ENCODE data around the gene AUP1.

The AUP1 gene

DNA sequence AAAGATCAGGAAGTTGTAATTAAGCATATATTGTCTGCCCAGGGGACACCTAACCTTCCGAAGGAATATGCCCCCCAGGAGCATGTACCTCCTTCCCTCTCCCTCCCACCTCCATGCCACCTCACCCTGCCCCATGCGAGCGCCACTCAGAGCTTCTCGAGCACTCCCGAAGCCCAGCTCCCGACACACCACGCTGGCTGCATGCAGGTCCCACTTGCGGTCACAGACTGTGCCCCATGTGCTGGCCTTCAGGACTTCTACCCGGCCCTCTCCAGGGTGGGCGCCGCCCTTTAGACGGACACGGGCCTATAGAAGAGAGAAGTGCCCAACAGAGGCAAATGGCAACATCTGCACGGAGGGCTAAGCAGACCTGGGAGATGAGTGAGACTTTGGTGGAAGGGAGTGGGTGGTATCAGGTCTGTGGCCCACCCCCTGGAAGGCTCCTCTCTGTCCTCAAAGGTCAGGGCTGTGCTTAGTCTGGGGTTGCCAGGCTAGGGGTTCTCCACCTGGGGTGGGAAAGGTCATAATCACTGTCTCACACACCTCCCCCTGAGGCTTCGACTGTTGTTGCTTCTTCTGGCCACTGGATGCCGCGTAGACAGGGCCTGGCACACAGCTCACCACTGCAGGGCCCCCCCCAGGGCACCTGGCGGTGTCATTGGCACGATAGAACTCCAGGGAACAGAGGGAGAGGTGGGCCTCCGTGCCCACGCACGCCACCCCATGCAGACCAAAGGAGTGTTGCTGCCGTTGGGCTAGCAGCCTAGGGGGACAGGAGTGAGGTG is 6.9 kb upstream of the AUP1 start:
- Histone ChIP-seq H3K36me3 (ENCODE audit: control insufficient read depth, insufficient read depth, low read length) (no peaks in the 10 kb centered on the region), H3K4me1 (ENCODE audit: control insufficient read depth, low read depth, low read length) (no peaks in the 10 kb centered on the region), H3K9ac (ENCODE audit: low read length) (no peak overlapping the region), H3K4me2 (ENCODE audit: low read length) (no peak overlapping the region), H3K27me3 (ENCODE audit: insufficient read depth, low read length, poor library complexity) (no peaks in the 10 kb centered on the region), H2BK120ac (ENCODE audit: low read depth, low read length) (no peak overlapping the region), H3K27ac (ENCODE audit: low read depth, low read length) (no peak overlapping the region), H3K79me2 (ENCODE audit: control insufficient read depth, insufficient read depth, low read length) (no peaks in the 10 kb centered on the region), H3K79me1 (ENCODE audit: low read length) (peaks cover 1% of the 10 kb centered on the region), H3K4me3 (ENCODE audit: low read length) (no peak overlapping the region), H2AK5ac (ENCODE audit: low read length) (no peak overlapping the region), H3K56ac (ENCODE audit: low read length) (no peak overlapping the region), H3K18ac (ENCODE audit: low read length) (no peak overlapping the region), H2BK5ac (ENCODE audit: low read length) (no peak overlapping the region), H4K8ac (ENCODE audit: low read depth, low read length) (no peak overlapping the region), H3K4ac (ENCODE audit: low read depth, low read length) (no peak overlapping the region), H3K23ac (ENCODE audit: low read length) (no peak overlapping the region), H4K5ac (ENCODE audit: low read length) (no peak overlapping the region), H2BK15ac (replicated peaks; ENCODE audit: low read depth) (no peak overlapping the region)
- DNase-seq, result no peak
- no CpG with 5 or more reads among the region's 23 CpGs for WGBS (ENCODE audit: extremely low coverage, insufficient coverage, low lambda C conversion rate)

- Histone ChIP-seq H3K4ac (ENCODE audit: low read depth, low read length) (no peak overlapping the region), H4K5ac (ENCODE audit: low read length) (no peak overlapping the region), H3K4me2 (ENCODE audit: low read length) (no peak overlapping the region), H3K4me3 (ENCODE audit: low read length) (no peak overlapping the region), H3K23ac (ENCODE audit: low read length) (no peak overlapping the region), H3K27ac (ENCODE audit: low read depth, low read length) (no peak overlapping the region), H3K18ac (ENCODE audit: low read length) (no peak overlapping the region), H3K79me2 (ENCODE audit: control insufficient read depth, insufficient read depth, low read length) (no peaks in the 10 kb centered on the region), H2AK5ac (ENCODE audit: low read length) (no peak overlapping the region), H3K4me1 (ENCODE audit: control insufficient read depth, low read depth, low read length) (peaks cover 1% of the 10 kb centered on the region), H3K9ac (ENCODE audit: low read length) (no peak overlapping the region), H2BK5ac (ENCODE audit: low read length) (no peak overlapping the region), H2BK15ac (replicated peaks; ENCODE audit: low read depth) (no peak overlapping the region), H3K36me3 (ENCODE audit: control insufficient read depth, insufficient read depth, low read length) (no peaks in the 10 kb centered on the region), H3K56ac (ENCODE audit: low read length) (no peak overlapping the region), H2BK120ac (ENCODE audit: low read depth, low read length) (no peak overlapping the region), H3K27me3 (ENCODE audit: insufficient read depth, low read length, poor library complexity) (no peaks in the 10 kb centered on the region), H4K8ac (ENCODE audit: low read depth, low read length) (no peak overlapping the region), H3K79me1 (ENCODE audit: low read length) (peaks cover 1% of the 10 kb centered on the region)
- DNase-seq, result no peak
- WGBS (ENCODE audit: extremely low coverage, insufficient coverage, low lambda C conversion rate), result no CpG with 5 or more reads among the region's 10 CpGs
These were observed 6.0 kb upstream of the AUP1 start for GRCh38 chr2:74535440-74535965.

DNA sequence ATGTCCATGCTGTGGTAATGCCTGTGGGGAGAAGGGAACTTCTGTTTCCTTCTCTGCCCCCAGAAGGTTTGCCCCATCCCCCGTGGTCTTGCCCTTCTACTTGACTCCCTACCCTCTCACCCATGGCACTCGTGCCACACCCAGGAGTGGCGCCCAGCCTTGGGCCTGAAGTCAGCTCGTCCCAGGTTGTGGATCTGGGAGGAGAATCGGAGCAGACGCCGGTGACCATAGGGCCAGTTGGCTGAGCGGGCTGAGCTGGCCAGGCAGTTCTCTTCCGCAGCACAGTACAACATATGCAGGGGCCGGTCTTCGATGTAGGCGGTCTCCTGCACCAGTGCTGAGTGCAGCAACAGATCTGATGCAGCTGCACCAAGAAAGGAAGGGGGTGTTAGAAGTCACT is 4.9 kb upstream of the AUP1 start:
- Histone ChIP-seq H4K8ac (ENCODE audit: low read depth, low read length) (no peak overlapping the region), H4K5ac (ENCODE audit: low read length) (no peak overlapping the region), H3K27ac (ENCODE audit: low read depth, low read length) (no peak overlapping the region), H3K4me1 (ENCODE audit: control insufficient read depth, low read depth, low read length) (peaks cover 2% of the 10 kb centered on the region), H3K23ac (ENCODE audit: low read length) (no peak overlapping the region), H3K4ac (ENCODE audit: low read depth, low read length) (no peak overlapping the region), H2AK5ac (ENCODE audit: low read length) (no peak overlapping the region), H2BK15ac (replicated peaks; ENCODE audit: low read depth) (no peak overlapping the region), H3K4me2 (ENCODE audit: low read length) (no peak overlapping the region), H3K27me3 (ENCODE audit: insufficient read depth, low read length, poor library complexity) (no peaks in the 10 kb centered on the region), H3K79me1 (ENCODE audit: low read length) (peaks cover 1% of the 10 kb centered on the region), H3K56ac (ENCODE audit: low read length) (no peak overlapping the region), H2BK5ac (ENCODE audit: low read length) (no peak overlapping the region), H3K79me2 (ENCODE audit: control insufficient read depth, insufficient read depth, low read length) (no peaks in the 10 kb centered on the region), H3K4me3 (ENCODE audit: low read length) (no peak overlapping the region), H2BK120ac (ENCODE audit: low read depth, low read length) (no peak overlapping the region), H3K18ac (ENCODE audit: low read length) (no peak overlapping the region), H3K9ac (ENCODE audit: low read length) (no peak overlapping the region), H3K36me3 (ENCODE audit: control insufficient read depth, insufficient read depth, low read length) (no peaks in the 10 kb centered on the region)
- no peak for DNase-seq
- no CpG with 5 or more reads among the region's 12 CpGs for WGBS (ENCODE audit: extremely low coverage, insufficient coverage, low lambda C conversion rate)

DNA sequence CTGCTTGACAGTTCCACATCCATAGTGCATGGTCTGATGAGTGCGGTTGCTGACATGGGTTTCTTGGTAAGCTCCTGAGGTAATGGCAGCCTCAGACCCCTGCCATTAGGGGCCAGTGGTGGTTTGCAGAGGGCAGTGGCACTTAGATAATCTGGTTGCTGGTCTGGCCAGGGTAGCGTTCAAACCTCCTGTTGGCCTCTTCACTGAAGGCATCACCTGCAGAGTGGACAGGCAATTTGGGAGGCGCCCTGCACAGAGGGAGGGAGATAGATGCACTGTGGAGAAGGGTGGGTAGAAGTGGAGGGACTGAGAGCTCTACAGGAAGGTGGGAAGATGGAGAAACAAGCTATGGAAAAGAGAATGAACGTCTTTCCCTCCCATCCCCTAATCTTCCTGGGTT is 4.0 kb upstream of the AUP1 start:
- Histone ChIP-seq H3K36me3 (ENCODE audit: control insufficient read depth, insufficient read depth, low read length) (no peaks in the 10 kb centered on the region), H3K56ac (ENCODE audit: low read length) (no peak overlapping the region), H3K9ac (ENCODE audit: low read length) (no peak overlapping the region), H3K4me2 (ENCODE audit: low read length) (no peak overlapping the region), H3K23ac (ENCODE audit: low read length) (no peak overlapping the region), H3K4me1 (ENCODE audit: control insufficient read depth, low read depth, low read length) (peaks cover 4% of the 10 kb centered on the region), H2AK5ac (ENCODE audit: low read length) (no peak overlapping the region), H2BK120ac (ENCODE audit: low read depth, low read length) (no peak overlapping the region), H2BK15ac (replicated peaks; ENCODE audit: low read depth) (no peak overlapping the region), H3K4ac (ENCODE audit: low read depth, low read length) (no peak overlapping the region), H2BK5ac (ENCODE audit: low read length) (no peak overlapping the region), H4K8ac (ENCODE audit: low read depth, low read length) (no peak overlapping the region), H3K18ac (ENCODE audit: low read length) (no peak overlapping the region), H4K5ac (ENCODE audit: low read length) (no peak overlapping the region), H3K4me3 (ENCODE audit: low read length) (no peak overlapping the region), H3K79me1 (ENCODE audit: low read length) (peaks cover 8% of the 10 kb centered on the region), H3K27ac (ENCODE audit: low read depth, low read length) (no peak overlapping the region), H3K27me3 (ENCODE audit: insufficient read depth, low read length, poor library complexity) (no peaks in the 10 kb centered on the region), H3K79me2 (ENCODE audit: control insufficient read depth, insufficient read depth, low read length) (peaks cover 7% of the 10 kb centered on the region)
- WGBS (ENCODE audit: extremely low coverage, insufficient coverage, low lambda C conversion rate), result no CpG with 5 or more reads among the region's 4 CpGs
- no peak for DNase-seq

DNA sequence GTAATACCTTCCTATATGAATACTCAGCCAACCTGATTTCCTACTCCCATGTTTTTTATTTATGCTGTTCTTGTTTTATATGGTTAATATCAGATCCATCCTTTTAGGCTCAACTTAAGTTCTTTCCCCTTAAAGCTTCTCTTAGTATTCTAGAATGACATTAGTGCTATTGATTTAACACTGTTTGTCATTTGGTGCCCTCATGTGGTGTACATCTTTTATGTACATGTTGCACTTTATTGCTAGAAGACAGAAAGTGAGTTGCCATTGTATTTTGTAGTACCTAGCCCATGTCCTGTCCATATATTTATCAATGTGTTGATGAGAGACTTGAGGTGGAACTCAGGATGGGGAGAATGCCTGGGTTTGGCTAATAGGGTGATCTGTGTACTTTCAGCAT is 2.7 kb upstream of the AUP1 start:
- no peak overlapping the region for H2BK5ac ChIP-seq (ENCODE audit: low read length)
- H4K5ac ChIP-seq (ENCODE audit: low read length), result no peak overlapping the region
- no peak overlapping the region for H2AK5ac ChIP-seq (ENCODE audit: low read length)
- DNase-seq, result no peak
- no peak overlapping the region for H2BK15ac ChIP-seq (replicated peaks; ENCODE audit: low read depth)
- no peak overlapping the region for H3K56ac ChIP-seq (ENCODE audit: low read length)
- no peak overlapping the region for H3K18ac ChIP-seq (ENCODE audit: low read length)
- no peak overlapping the region for H3K4ac ChIP-seq (ENCODE audit: low read depth, low read length)
- no peak overlapping the region for H3K9ac ChIP-seq (ENCODE audit: low read length)
- H3K36me3 ChIP-seq (ENCODE audit: control insufficient read depth, insufficient read depth, low read length), result peaks cover 2% of the 10 kb centered on the region
- peaks cover 16% of the 10 kb centered on the region for H3K79me2 ChIP-seq (ENCODE audit: control insufficient read depth, insufficient read depth, low read length)
- H3K4me3 ChIP-seq (ENCODE audit: low read length), result no peak overlapping the region
- peaks cover 8% of the 10 kb centered on the region for H3K4me1 ChIP-seq (ENCODE audit: control insufficient read depth, low read depth, low read length)
- no peak overlapping the region for H3K23ac ChIP-seq (ENCODE audit: low read length)
- H3K27ac ChIP-seq (ENCODE audit: low read depth, low read length), result no peak overlapping the region
- H4K8ac ChIP-seq (ENCODE audit: low read depth, low read length), result no peak overlapping the region
- H3K4me2 ChIP-seq (ENCODE audit: low read length), result no peak overlapping the region
- no peak overlapping the region for H2BK120ac ChIP-seq (ENCODE audit: low read depth, low read length)
- H3K27me3 ChIP-seq (ENCODE audit: insufficient read depth, low read length, poor library complexity), result no peaks in the 10 kb centered on the region
- H3K79me1 ChIP-seq (ENCODE audit: low read length), result peaks cover 17% of the 10 kb centered on the region

- Histone ChIP-seq H3K4ac (ENCODE audit: low read depth, low read length) (no peak overlapping the region), H3K18ac (ENCODE audit: low read length) (no peak overlapping the region), H3K23ac (ENCODE audit: low read length) (no peak overlapping the region), H2BK15ac (replicated peaks; ENCODE audit: low read depth) (no peak overlapping the region), H2BK120ac (ENCODE audit: low read depth, low read length) (no peak overlapping the region), H3K4me3 (ENCODE audit: low read length) (no peak overlapping the region), H3K4me2 (ENCODE audit: low read length) (no peak overlapping the region), H3K27me3 (ENCODE audit: insufficient read depth, low read length, poor library complexity) (no peaks in the 10 kb centered on the region), H3K27ac (ENCODE audit: low read depth, low read length) (no peak overlapping the region), H3K79me2 (ENCODE audit: control insufficient read depth, insufficient read depth, low read length) (peaks cover 16% of the 10 kb centered on the region), H2BK5ac (ENCODE audit: low read length) (no peak overlapping the region), H2AK5ac (ENCODE audit: low read length) (no peak overlapping the region), H3K79me1 (ENCODE audit: low read length) (peaks cover 17% of the 10 kb centered on the region), H3K4me1 (ENCODE audit: control insufficient read depth, low read depth, low read length) (peaks cover 8% of the 10 kb centered on the region), H4K5ac (ENCODE audit: low read length) (no peak overlapping the region), H3K9ac (ENCODE audit: low read length) (no peak overlapping the region), H3K36me3 (ENCODE audit: control insufficient read depth, insufficient read depth, low read length) (peaks cover 6% of the 10 kb centered on the region), H4K8ac (ENCODE audit: low read depth, low read length) (no peak overlapping the region), H3K56ac (ENCODE audit: low read length) (no peak overlapping the region)
- no peak for DNase-seq
- no CpG with 5 or more reads among the region's 7 CpGs for WGBS (ENCODE audit: extremely low coverage, insufficient coverage, low lambda C conversion rate)
These were observed 2.2 kb upstream of the AUP1 start for GRCh38 chr2:74531666-74532065.

All from mesendoderm (in vitro differentiated cells).